ENCODE measurements around the gene PDE4B.

DNA sequence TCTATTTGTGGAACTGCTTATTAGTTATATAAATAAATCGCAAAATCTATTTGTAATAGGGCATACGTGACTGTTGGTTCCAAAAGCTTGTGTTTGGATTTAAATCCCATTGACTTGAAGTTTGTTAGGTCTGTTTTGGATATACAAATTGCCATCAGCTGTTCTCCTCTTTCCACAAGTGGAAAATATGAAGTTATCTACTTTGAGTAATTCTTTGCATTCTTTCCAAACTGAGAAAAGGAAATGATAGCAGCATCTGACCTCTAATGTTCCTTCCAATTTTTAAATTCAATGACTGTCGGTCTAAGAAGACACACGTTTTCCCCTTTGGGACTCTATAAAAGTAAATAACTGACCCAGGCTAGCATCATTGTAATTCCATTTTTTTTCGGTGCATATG lies 575.6 kb downstream of the PDE4B start:
- TF ChIP-seq, protein P1, sequence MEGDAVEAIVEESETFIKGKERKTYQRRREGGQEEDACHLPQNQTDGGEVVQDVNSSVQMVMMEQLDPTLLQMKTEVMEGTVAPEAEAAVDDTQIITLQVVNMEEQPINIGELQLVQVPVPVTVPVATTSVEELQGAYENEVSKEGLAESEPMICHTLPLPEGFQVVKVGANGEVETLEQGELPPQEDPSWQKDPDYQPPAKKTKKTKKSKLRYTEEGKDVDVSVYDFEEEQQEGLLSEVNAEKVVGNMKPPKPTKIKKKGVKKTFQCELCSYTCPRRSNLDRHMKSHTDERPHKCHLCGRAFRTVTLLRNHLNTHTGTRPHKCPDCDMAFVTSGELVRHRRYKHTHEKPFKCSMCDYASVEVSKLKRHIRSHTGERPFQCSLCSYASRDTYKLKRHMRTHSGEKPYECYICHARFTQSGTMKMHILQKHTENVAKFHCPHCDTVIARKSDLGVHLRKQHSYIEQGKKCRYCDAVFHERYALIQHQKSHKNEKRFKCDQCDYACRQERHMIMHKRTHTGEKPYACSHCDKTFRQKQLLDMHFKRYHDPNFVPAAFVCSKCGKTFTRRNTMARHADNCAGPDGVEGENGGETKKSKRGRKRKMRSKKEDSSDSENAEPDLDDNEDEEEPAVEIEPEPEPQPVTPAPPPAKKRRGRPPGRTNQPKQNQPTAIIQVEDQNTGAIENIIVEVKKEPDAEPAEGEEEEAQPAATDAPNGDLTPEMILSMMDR (IDR thresholded peaks at IDR 0.05) = no peak
- TF ChIP-seq POLR2A (IDR thresholded peaks at IDR 0.05) = no peak
